Measurements from ENCODE around the gene DAB1. TPM values are rescaled to one million over a fixed set of nuclear protein-coding genes. Genes with fewer than 3 reads are reported as not detected.

DAB1 gene
- polyA plus RNA-seq, 3 donors, result not detected

DNA sequence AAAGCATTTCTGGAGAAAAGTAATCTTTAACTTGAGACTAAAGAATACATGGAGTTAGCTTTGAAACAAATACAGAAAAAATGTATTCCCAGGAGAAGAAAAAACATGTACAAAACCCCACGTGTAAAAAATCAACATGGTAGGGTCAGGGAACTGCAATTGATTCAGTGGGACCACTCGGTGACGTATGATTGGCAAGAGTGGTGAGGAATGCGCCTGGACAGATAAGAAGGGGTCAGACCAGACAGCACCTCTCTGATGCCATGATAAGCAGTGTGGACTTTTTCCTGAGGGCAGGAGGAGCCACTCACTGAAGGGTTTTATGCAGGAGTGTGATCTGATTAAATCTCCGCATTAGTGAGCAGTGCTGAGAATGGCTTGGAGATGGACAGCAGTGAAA, 142.5 kb downstream of the DAB1 start:
- H3K9ac ChIP-seq (ENCODE audit: insufficient read depth, low read length, poor library complexity, severe bottlenecking), result no peak overlapping the region
- no peak overlapping the region for H3K4me3 ChIP-seq (replicated peaks in 1 of 3; ENCODE audit: low read depth in 2 of 3, low read length in 3 of 3)
- Mint-ChIP-seq H3K36me3 (no peaks in the 10 kb centered on the region), H3K4me3 (no peak overlapping the region), H3K4me1 (no peaks in the 10 kb centered on the region), H3K9me3 (peaks cover 0 to 4% (median 0%) of the 10 kb centered on the region in 7 donors), H3K27ac (no peak overlapping the region), H3K27me3 (ENCODE audit: low read depth in 3 of 3) (peaks cover 0 to 1% (median 0%) of the 10 kb centered on the region in 3 donors)
- H4K20me1 ChIP-seq (ENCODE audit: insufficient read depth, low read length), result no peaks in the 10 kb centered on the region
- H3K4me1 ChIP-seq (ENCODE audit: control insufficient read depth in 1 of 2, insufficient read depth in 2 of 2, low read length in 2 of 2), result no peaks in the 10 kb centered on the region
- WGBS (ENCODE audit: insufficient coverage), result 95% methylated on average over 5 of the region's 5 CpGs
- H2AFZ ChIP-seq (ENCODE audit: insufficient read depth, low read depth, low read length, poor library complexity, severe bottlenecking), result no peak overlapping the region
- no peaks in the 10 kb centered on the region for H3K36me3 ChIP-seq (replicated peaks in 1 of 2; ENCODE audit: control insufficient read depth in 1 of 2, insufficient read depth in 2 of 2, low read length in 2 of 2)
- no peaks in the 10 kb centered on the region for H3K27me3 ChIP-seq (ENCODE audit: control insufficient read depth in 2 of 2, insufficient read depth in 2 of 2, low read length in 2 of 2)
- no peak overlapping the region for H3K4me2 ChIP-seq (replicated peaks; ENCODE audit: extremely low read depth, low read length, poor library complexity, severe bottlenecking)
- H3K27ac ChIP-seq (ENCODE audit: low read depth in 1 of 2, low read length in 2 of 2), result no peak overlapping the region
- no peaks in the 10 kb centered on the region for H3K79me2 ChIP-seq (ENCODE audit: insufficient read depth, low read length)
- TF ChIP-seq CTCF (IDR thresholded peaks at IDR 0.05), result no peak
- intact Hi-C loops (cut with micrococcal nuclease), result no loop called here
- no peak for DNase-seq
- H3K9me3 ChIP-seq (replicated peaks in 1 of 2; ENCODE audit: control insufficient read depth in 1 of 2, insufficient read depth in 1 of 2, low read length in 2 of 2), result no peaks in the 10 kb centered on the region

GRCh38 chr1:57279909-57280666, 143.8 kb downstream of the DAB1 start:
- peaks cover 0 to 3% (median 0%) of the 10 kb centered on the region in 7 donors for H3K9me3 Mint-ChIP-seq
- H3K27ac Mint-ChIP-seq, result no peak overlapping the region
- 93% methylated on average over 2 of the region's 3 CpGs for WGBS (ENCODE audit: insufficient coverage)
- H3K36me3 Mint-ChIP-seq, result no peaks in the 10 kb centered on the region
- intact Hi-C loops (cut with micrococcal nuclease), result no loop called here
- no peak for TF ChIP-seq CTCF (IDR thresholded peaks at IDR 0.05)
- H2AFZ ChIP-seq (ENCODE audit: insufficient read depth, low read depth, low read length, poor library complexity, severe bottlenecking), result no peak overlapping the region
- H3K4me1 ChIP-seq (ENCODE audit: control insufficient read depth in 1 of 2, insufficient read depth in 2 of 2, low read length in 2 of 2), result no peaks in the 10 kb centered on the region
- no peaks in the 10 kb centered on the region for H3K36me3 ChIP-seq (replicated peaks in 1 of 2; ENCODE audit: control insufficient read depth in 1 of 2, insufficient read depth in 2 of 2, low read length in 2 of 2)
- H3K9ac ChIP-seq (ENCODE audit: insufficient read depth, low read length, poor library complexity, severe bottlenecking), result no peak overlapping the region
- no peaks in the 10 kb centered on the region for H4K20me1 ChIP-seq (ENCODE audit: insufficient read depth, low read length)
- H3K79me2 ChIP-seq (ENCODE audit: insufficient read depth, low read length), result no peaks in the 10 kb centered on the region
- DNase-seq, result no peak
- peaks cover 0 to 1% (median 0%) of the 10 kb centered on the region in 3 donors for H3K27me3 Mint-ChIP-seq (ENCODE audit: low read depth in 3 of 3)
- no peak overlapping the region for H3K4me2 ChIP-seq (replicated peaks; ENCODE audit: extremely low read depth, low read length, poor library complexity, severe bottlenecking)
- no peak overlapping the region for H3K27ac ChIP-seq (ENCODE audit: low read depth in 1 of 2, low read length in 2 of 2)
- H3K4me3 ChIP-seq (replicated peaks in 1 of 3; ENCODE audit: low read depth in 2 of 3, low read length in 3 of 3), result no peak overlapping the region
- no peaks in the 10 kb centered on the region for H3K27me3 ChIP-seq (ENCODE audit: control insufficient read depth in 2 of 2, insufficient read depth in 2 of 2, low read length in 2 of 2)
- H3K4me3 Mint-ChIP-seq, result no peak overlapping the region
- no peaks in the 10 kb centered on the region for H3K9me3 ChIP-seq (replicated peaks in 1 of 2; ENCODE audit: control insufficient read depth in 1 of 2, insufficient read depth in 1 of 2, low read length in 2 of 2)
- no peaks in the 10 kb centered on the region for H3K4me1 Mint-ChIP-seq

All from CD14-positive monocyte (primary cell).